BLaER1 (cell line): ENCODE measurements around the gene CLDN20.
A peak's percentile ranks its signal among the peaks of the same experiment; 100 is the strongest.

Experiments used
- H3K27ac ChIP-seq: shearing (Covaris generic); formaldehyde crosslinking; 2 replicates; pipeline ENCODE4 v1.8.1; 2022
- H3K27me3 ChIP-seq: shearing (Covaris generic); formaldehyde crosslinking; 2 replicates; pipeline ENCODE4 v1.8.1; 2022
- H3K36me3 ChIP-seq: shearing (Covaris generic); formaldehyde crosslinking; 2 replicates; pipeline ENCODE4 v1.8.1; 2022
- H3K4me1 ChIP-seq: shearing (Covaris generic); formaldehyde crosslinking; 2 replicates; pipeline ENCODE4 v1.8.1; 2022
- H3K4me2 ChIP-seq: shearing (Covaris generic); formaldehyde crosslinking; 2 replicates; pipeline ENCODE4 v1.8.1; 2022
- H3K4me3 ChIP-seq: shearing (Covaris generic); formaldehyde crosslinking; 2 replicates; pipeline ENCODE4 v1.8.1; 2022
- H3K9ac ChIP-seq: shearing (Covaris generic); formaldehyde crosslinking; 2 replicates; pipeline ENCODE4 v1.8.1; 2022
- H3K9me3 ChIP-seq: shearing (Covaris generic); formaldehyde crosslinking; 2 replicates; pipeline ENCODE4 v1.8.1; 2022
- H4K20me1 ChIP-seq: shearing (Covaris generic); formaldehyde crosslinking; 2 replicates; pipeline ENCODE4 v1.8.1; 2022
- Cebpa-rat ChIP-seq: shearing (Covaris generic); IDR thresholded peaks from 2 replicates; pipeline ENCODE4 v1.8.1; 2022

CLDN20 gene

GRCh38 chr6:155256122-155256795 lies 7.6 kb upstream of the CLDN20 start:
- Histone ChIP-seq H3K36me3 (peaks cover 84% of the 10 kb centered on the region), H3K4me1 (peaks cover 10% of the 10 kb centered on the region), H3K27me3 (no peaks in the 10 kb centered on the region), H3K9ac (no peak overlapping the region), H3K9me3 (no peaks in the 10 kb centered on the region), H3K4me3 (no peak overlapping the region), H3K27ac (no peak overlapping the region), H4K20me1 (no peaks in the 10 kb centered on the region), H3K4me2 (no peak overlapping the region)
- TF ChIP-seq Cebpa-rat: no peak

DNA sequence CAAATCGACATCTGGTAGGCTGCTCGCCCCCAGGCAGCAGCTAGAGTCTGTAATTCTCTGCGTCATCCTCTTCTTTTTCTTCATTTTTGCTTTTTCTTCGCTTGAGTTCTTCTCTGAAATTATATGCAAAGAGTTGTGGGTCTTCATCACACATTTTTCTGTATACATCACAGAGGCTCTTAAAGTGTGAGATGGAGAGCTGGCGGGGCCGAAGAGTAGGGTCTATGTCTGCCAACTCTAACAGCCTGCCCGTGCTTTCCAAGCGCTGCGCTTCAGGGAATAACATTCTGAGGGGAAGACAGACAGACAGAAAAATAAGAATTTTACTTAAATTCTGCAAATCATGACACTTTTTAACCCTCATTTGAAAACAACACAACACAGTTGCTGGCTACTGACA lies 6.0 kb upstream of the CLDN20 start:
- H3K4me3 ChIP-seq: no peak overlapping the region
- no peaks in the 10 kb centered on the region for H3K27me3 ChIP-seq
- H3K9me3 ChIP-seq: no peaks in the 10 kb centered on the region
- no peak overlapping the region for H3K4me2 ChIP-seq
- TF ChIP-seq Cebpa-rat: no peak
- peaks cover 68% of the 10 kb centered on the region for H3K36me3 ChIP-seq
- no peak overlapping the region for H3K9ac ChIP-seq
- H4K20me1 ChIP-seq: 0 out of 2 replicates have a peak, but pooled peaks cover 6% of the 10 kb centered on the region
- H3K27ac ChIP-seq: no peak overlapping the region
- H3K4me1 ChIP-seq: peaks cover 24% of the 10 kb centered on the region

GRCh38 chr6:155259204-155259603 lies 4.6 kb upstream of the CLDN20 start:
- H3K4me1 ChIP-seq: peaks cover 24% of the 10 kb centered on the region
- H3K9ac ChIP-seq: no peak overlapping the region
- no peak overlapping the region for H3K4me2 ChIP-seq
- no peaks in the 10 kb centered on the region for H3K9me3 ChIP-seq
- H4K20me1 ChIP-seq: 0 out of 2 replicates have a peak, but pooled peaks cover 6% of the 10 kb centered on the region
- H3K27me3 ChIP-seq: no peaks in the 10 kb centered on the region
- H3K27ac ChIP-seq: no peak overlapping the region
- TF ChIP-seq Cebpa-rat: no peak
- peaks cover 61% of the 10 kb centered on the region for H3K36me3 ChIP-seq
- H3K4me3 ChIP-seq: no peak overlapping the region

DNA sequence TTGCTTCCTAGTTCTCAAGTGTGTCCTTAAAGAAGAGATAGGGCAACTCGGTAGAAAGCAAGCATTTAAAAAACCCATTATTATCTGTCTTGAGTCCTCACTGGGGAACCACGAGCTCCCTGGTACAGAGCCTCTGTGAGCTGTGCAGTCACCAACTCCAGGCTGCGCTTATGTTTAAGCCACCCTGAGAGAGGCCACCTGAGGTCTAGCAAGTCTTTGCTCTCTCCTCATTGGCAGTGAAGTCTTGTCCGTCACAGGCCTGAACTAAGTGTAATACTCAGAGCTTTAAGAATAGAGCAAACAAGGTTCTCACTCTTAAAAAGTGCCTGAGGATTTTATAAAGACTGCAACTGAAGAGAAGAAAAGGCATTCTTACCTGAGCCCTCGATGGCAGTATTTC lies 3.9 kb upstream of the CLDN20 start:
- Histone ChIP-seq H3K36me3 (peaks cover 58% of the 10 kb centered on the region), H3K4me3 (no peak overlapping the region), H3K27ac (no peak overlapping the region), H3K9ac (no peak overlapping the region), H3K4me1 (peaks cover 24% of the 10 kb centered on the region), H4K20me1 (0 out of 2 replicates have a peak, but pooled peaks cover 6% of the 10 kb centered on the region), H3K4me2 (no peak overlapping the region), H3K27me3 (no peaks in the 10 kb centered on the region), H3K9me3 (no peaks in the 10 kb centered on the region)
- TF ChIP-seq Cebpa-rat: no peak

DNA sequence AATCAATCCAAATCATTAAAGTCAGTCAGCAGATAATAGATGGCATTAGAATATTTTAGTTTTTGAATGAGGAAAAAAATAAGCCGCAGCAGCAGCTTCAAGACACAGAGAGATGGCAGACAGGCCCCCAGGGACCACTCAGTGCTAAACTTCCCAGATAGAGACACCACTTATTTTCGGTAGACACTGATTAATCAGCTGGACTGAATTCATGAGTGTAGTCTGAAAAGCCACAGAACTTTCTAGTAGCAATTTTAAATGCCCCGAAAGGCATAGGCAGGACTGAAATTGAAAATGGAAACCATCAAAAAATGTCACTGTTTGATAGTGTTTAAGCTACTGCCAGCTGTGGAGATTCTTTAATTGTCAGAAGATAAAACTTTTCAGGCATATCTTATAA lies 3.1 kb upstream of the CLDN20 start:
- H3K9me3 ChIP-seq: no peaks in the 10 kb centered on the region
- H3K4me3 ChIP-seq: no peak overlapping the region
- no peak overlapping the region for H3K9ac ChIP-seq
- H3K27ac ChIP-seq: no peak overlapping the region
- no peak for TF ChIP-seq Cebpa-rat
- H4K20me1 ChIP-seq: 0 out of 2 replicates have a peak, but pooled peaks cover 6% of the 10 kb centered on the region
- no peaks in the 10 kb centered on the region for H3K27me3 ChIP-seq
- H3K4me1 ChIP-seq: peaks cover 24% of the 10 kb centered on the region
- peak overlapping the region; percentile 45; the same call in 1 of the 2 replicates for H3K4me2 ChIP-seq
- peaks cover 53% of the 10 kb centered on the region for H3K36me3 ChIP-seq

DNA sequence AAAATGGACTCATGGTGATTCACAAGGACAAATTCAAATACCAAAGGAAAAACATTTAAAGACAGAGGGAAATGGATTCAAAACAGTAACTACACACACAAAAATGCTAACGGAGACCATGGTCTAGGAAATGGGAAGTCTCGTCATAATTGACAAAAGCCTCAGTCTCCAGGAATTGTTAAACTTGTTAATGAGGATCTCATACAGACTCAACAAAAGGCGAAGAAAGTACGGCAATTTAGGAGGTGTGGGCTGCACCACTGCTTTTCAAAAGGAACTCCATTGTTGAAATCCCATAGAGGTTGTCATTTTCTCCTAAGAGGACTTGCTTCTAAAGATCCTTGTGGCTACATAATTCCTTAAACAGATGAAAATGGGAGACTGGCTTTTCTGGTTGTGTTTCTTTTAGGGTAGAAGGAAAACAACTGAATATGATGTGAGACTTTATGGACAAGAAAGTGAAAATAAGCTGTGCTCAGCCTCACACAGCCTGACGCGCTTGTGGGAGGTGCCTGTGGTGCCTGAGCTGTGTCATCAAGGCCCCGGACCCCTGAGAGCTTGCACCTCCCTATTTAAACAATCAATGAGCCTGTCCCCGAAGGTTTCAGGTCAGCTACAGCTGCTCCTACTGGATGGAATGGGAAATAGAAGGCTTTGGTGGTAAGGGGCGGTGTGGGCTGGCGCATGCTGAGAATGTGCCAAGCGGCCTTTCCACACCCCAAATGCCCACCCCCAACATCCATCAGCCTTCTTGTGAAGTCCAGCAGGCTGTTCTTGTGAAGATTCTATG lies 2.5 kb upstream of the CLDN20 start:
- Histone ChIP-seq H3K9me3 (no peaks in the 10 kb centered on the region), H3K9ac (no peak overlapping the region), H3K4me3 (no peak overlapping the region), H4K20me1 (0 out of 2 replicates have a peak, but pooled peaks cover 6% of the 10 kb centered on the region), H3K4me1 (peaks cover 24% of the 10 kb centered on the region), H3K4me2 (peak overlapping the region; percentile 45; the same call in 1 of the 2 replicates), H3K36me3 (peaks cover 50% of the 10 kb centered on the region), H3K27ac (0 out of 2 replicates have a peak overlapping the region, but pooled peaks have one; percentile 0), H3K27me3 (no peaks in the 10 kb centered on the region)
- no peak for TF ChIP-seq Cebpa-rat

DNA sequence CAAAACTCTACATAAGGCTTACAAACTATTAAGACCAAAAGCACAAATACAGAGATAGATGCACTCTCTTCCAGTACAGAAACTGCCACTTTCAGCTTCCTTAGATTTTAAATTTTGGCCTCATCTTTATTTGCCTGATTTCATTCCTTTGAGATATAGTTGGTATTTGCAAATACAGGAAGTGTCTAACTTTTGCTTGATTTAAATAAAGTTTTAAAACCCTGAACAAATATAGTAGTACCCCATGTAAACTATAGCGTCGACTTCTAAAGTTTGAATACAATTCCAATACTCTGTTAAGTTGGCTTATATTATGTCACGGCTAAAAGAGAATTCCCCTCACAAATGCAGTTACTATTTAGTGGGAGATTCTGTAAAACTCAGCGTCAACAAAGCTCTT lies 1.2 kb upstream of the CLDN20 start:
- H3K9me3 ChIP-seq: no peaks in the 10 kb centered on the region
- 0 out of 2 replicates have a peak, but pooled peaks cover 6% of the 10 kb centered on the region for H4K20me1 ChIP-seq
- peaks cover 24% of the 10 kb centered on the region for H3K4me1 ChIP-seq
- H3K4me3 ChIP-seq: no peak overlapping the region
- H3K27ac ChIP-seq: 0 out of 2 replicates have a peak overlapping the region, but pooled peaks have one; percentile 11
- no peak for TF ChIP-seq Cebpa-rat
- no peak overlapping the region for H3K9ac ChIP-seq
- H3K36me3 ChIP-seq: peaks cover 54% of the 10 kb centered on the region
- no peaks in the 10 kb centered on the region for H3K27me3 ChIP-seq
- H3K4me2 ChIP-seq: peak overlapping the region; percentile 45

- H3K27me3 ChIP-seq: no peaks in the 10 kb centered on the region
Observed at GRCh38 chr6:155264693-155265320, 994 bp downstream of the CLDN20 start.

DNA sequence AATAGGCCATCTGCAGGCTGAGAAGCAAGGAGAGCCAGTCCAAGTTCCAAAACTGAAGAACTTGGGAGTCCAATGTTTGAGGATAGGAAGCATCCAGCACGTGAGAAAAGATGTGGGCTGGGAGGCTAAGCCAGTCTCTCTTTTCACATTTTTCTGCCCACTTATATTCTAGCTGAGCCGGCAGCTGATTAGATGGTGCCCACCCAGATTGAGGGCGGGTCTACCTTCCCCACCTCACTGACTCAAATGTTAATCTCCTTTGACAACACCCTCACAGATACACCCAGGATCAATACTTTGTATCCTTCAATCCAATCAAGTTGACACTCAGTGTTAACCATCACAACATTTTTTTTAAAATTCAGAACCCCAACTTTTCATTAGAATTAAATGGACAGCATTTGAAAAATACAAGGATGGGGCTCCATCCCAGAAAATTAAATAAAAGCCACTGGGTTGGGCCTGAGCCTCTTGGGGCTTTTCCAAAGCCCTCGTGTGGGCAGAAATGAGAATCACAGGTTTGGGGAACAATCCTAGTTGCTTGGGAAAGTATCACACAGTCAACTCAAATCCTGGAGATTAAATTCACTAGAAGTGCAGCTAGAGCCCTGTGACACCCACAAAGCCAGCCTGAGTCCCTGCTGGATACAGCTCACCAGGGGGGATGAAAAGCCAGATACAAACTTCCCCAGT lies 2.2 kb downstream of the CLDN20 start:
- Histone ChIP-seq H3K9me3 (no peaks in the 10 kb centered on the region), H3K27ac (no peak overlapping the region), H3K27me3 (no peaks in the 10 kb centered on the region), H3K4me3 (no peak overlapping the region), H3K4me2 (no peak overlapping the region), H3K36me3 (peaks cover 39% of the 10 kb centered on the region), H3K4me1 (peaks cover 17% of the 10 kb centered on the region), H3K9ac (no peak overlapping the region), H4K20me1 (0 out of 2 replicates have a peak, but pooled peaks cover 6% of the 10 kb centered on the region)
- no peak for TF ChIP-seq Cebpa-rat

More at GRCh38 chr6:155264693-155265320, 994 bp downstream of the CLDN20 start:
- Histone ChIP-seq H3K4me2 (no peak overlapping the region), H3K9ac (no peak overlapping the region), H3K36me3 (peaks cover 36% of the 10 kb centered on the region), H3K4me3 (no peak overlapping the region), H3K27ac (no peak overlapping the region), H3K4me1 (peaks cover 24% of the 10 kb centered on the region), H3K9me3 (no peaks in the 10 kb centered on the region), H4K20me1 (0 out of 2 replicates have a peak, but pooled peaks cover 6% of the 10 kb centered on the region)
- TF ChIP-seq Cebpa-rat: no peak
